Head of caudate nucleus (tissue), 42 donors: Measurements from ENCODE around the gene KCNQ4.

Source experiments
- DNase-seq, 42 donors: peaks; one replicate each; pipeline versions ENCODE4 v3.0.0 to v3.0.0-alpha.2; 2020 to 2021; ENCODE audit warnings: mixed read lengths in 7 of 42
- intact Hi-C: fragments of 100-400 bp; cut with DNase I; formaldehyde crosslinking; loops from one replicate; pipeline ENCODE4 v1.15.0; 2022

The KCNQ4 gene

GRCh38 chr1:40788561-40789341 is 5.2 kb downstream of the KCNQ4 start:
- no peak for DNase-seq
- intact Hi-C loops: no loop called here

- intact Hi-C loops: no loop called here
- no peak for DNase-seq
These were observed 5.7 kb downstream of the KCNQ4 start for GRCh38 chr1:40789342-40789598.

GRCh38 chr1:40789661-40790430 is 6.3 kb downstream of the KCNQ4 start:
- no peak for DNase-seq
- intact Hi-C loops: no loop called here

GRCh38 chr1:40792036-40792435 is 8.4 kb downstream of the KCNQ4 start:
- intact Hi-C loops: no loop called here
- DNase-seq: no peak

GRCh38 chr1:40793617-40794016 is 10.0 kb downstream of the KCNQ4 start:
- DNase-seq: no peak
- intact Hi-C loops: no loop called here

GRCh38 chr1:40794048-40794447 is 10.5 kb downstream of the KCNQ4 start:
- DNase-seq: no peak
- intact Hi-C loops: no loop called here

- intact Hi-C loops: no loop called here
- DNase-seq: no peak
These were observed 11.6 kb downstream of the KCNQ4 start for GRCh38 chr1:40794974-40795715.

GRCh38 chr1:40795811-40796586 is 12.4 kb downstream of the KCNQ4 start:
- no peak for DNase-seq
- intact Hi-C loops: no loop called here

GRCh38 chr1:40796939-40797667 is 13.5 kb downstream of the KCNQ4 start:
- peak in 4 of 42 donors; percentile 27 to 71 (median 34) for DNase-seq
- intact Hi-C loops: no loop called here

GRCh38 chr1:40797668-40798010 is 14.1 kb downstream of the KCNQ4 start:
- intact Hi-C loops: no loop called here
- DNase-seq: no peak

- DNase-seq: peak in 1 of 42 donors; percentile 30
- intact Hi-C loops: no loop called here
These were observed 15.0 kb downstream of the KCNQ4 start for GRCh38 chr1:40798366-40799281.

GRCh38 chr1:40799351-40799867 is 15.8 kb downstream of the KCNQ4 start:
- DNase-seq: no peak
- intact Hi-C loops: no loop called here

- intact Hi-C loops: no loop called here
- no peak for DNase-seq
These were observed 18.1 kb downstream of the KCNQ4 start for GRCh38 chr1:40801742-40802077.

GRCh38 chr1:40802078-40802741 is 18.6 kb downstream of the KCNQ4 start:
- intact Hi-C loops: no loop called here
- DNase-seq: peak in 38 of 42 donors; percentile 20 to 76 (median 54)

GRCh38 chr1:40802742-40803113 is 19.1 kb downstream of the KCNQ4 start:
- no peak for DNase-seq
- intact Hi-C loops: no loop called here

- no peak for DNase-seq
- intact Hi-C loops: no loop called here
These were observed 19.9 kb downstream of the KCNQ4 start for GRCh38 chr1:40803447-40803846.

- intact Hi-C loops: no loop called here
These were observed 20.3 kb downstream of the KCNQ4 start for GRCh38 chr1:40803902-40804301.

More at GRCh38 chr1:40803902-40804301, 20.3 kb downstream of the KCNQ4 start:
- DNase-seq: no peak
